GM23338 (cell line): ENCODE measurements around the gene LTB4R. TPM values are rescaled to one million over a fixed set of nuclear protein-coding genes. Genes with fewer than 3 reads are reported as not detected.

ENCODE experiments used
- ATAC-seq: fragments of 200-7000 bp; cut with Tn5 transposase; 3 replicates; pipeline ENCODE4 v1.9.1; 2020
- DNase-seq: peaks from one replicate; pipeline ENCODE4 v3.0.0-alpha.2; 2015; ENCODE audit warnings: low spot score
- H2AFZ ChIP-seq: fragments of 200-600 bp; sonication (generic); 2 replicates; pipeline ENCODE4 v1.8.0; 2016; ENCODE audit warnings: antibody characterized with exemption, mild to moderate bottlenecking, moderate library complexity
- H3F3A ChIP-seq: fragments of 200-600 bp; sonication (generic); replicated peaks from 2 replicates; pipeline ENCODE4 v1.8.0; 2017; ENCODE audit warnings: antibody characterized with exemption, mixed run types, low read depth
- H3K27ac ChIP-seq: fragments of 200-600 bp; sonication (generic); 2 replicates; pipeline ENCODE4 v1.6.1; 2016; ENCODE audit warnings: low read depth
- H3K27me3 ChIP-seq: fragments of 200-600 bp; sonication (generic); 2 replicates; pipeline ENCODE4 v1.8.0; 2016; ENCODE audit warnings: mild to moderate bottlenecking, mixed run types, moderate library complexity; ENCODE audit not compliant: insufficient read depth
- H3K36me3 ChIP-seq: fragments of 200-600 bp; sonication (generic); 2 replicates; pipeline ENCODE4 v1.8.0; 2016; ENCODE audit warnings: mild to moderate bottlenecking; ENCODE audit not compliant: insufficient read depth
- H3K4me1 ChIP-seq: fragments of 200-600 bp; sonication (generic); 2 replicates; pipeline ENCODE4 v1.8.0; 2016; ENCODE audit warnings: mild to moderate bottlenecking, moderate library complexity; ENCODE audit not compliant: insufficient read depth
- H3K4me2 ChIP-seq: fragments of 200-600 bp; sonication (generic); 2 replicates; pipeline ENCODE4 v1.7.1; 2017; ENCODE audit warnings: mixed run types
- H3K4me3 ChIP-seq: fragments of 200-600 bp; sonication (generic); 2 replicates; pipeline ENCODE4 v1.6.1; 2016; ENCODE audit warnings: mixed run types
- H3K79me2 ChIP-seq: fragments of 200-600 bp; sonication (generic); replicated peaks from 2 replicates; pipeline ENCODE4 v1.8.0; 2017; ENCODE audit warnings: mild to moderate bottlenecking; ENCODE audit not compliant: insufficient read depth
- H3K9me2 ChIP-seq: fragments of 200-600 bp; sonication (generic); 2 replicates; pipeline ENCODE4 v1.8.0; 2017; ENCODE audit not compliant: insufficient read depth
- H4K20me1 ChIP-seq: fragments of 200-600 bp; sonication (generic); replicated peaks from 2 replicates; pipeline ENCODE4 v1.8.0; 2017; ENCODE audit warnings: mild to moderate bottlenecking; ENCODE audit not compliant: insufficient read depth
- H3K27ac Mint-ChIP-seq: 2 replicates; pipeline ENCODE4 v1.8.0; 2020; ENCODE audit warnings: inconsistent platforms, mild to moderate bottlenecking, moderate library complexity, mixed read lengths
- H3K27me3 Mint-ChIP-seq: 3 replicates; pipeline ENCODE4 v1.8.0; 2022; ENCODE audit warnings: low read depth, mild to moderate bottlenecking, moderate library complexity, mixed read lengths, inconsistent platforms; ENCODE audit not compliant: insufficient read depth, poor library complexity
- H3K36me3 Mint-ChIP-seq: 3 replicates; pipeline ENCODE4 v1.8.0; 2021; ENCODE audit warnings: low read depth, mild to moderate bottlenecking, inconsistent platforms, moderate library complexity, mixed read lengths
- H3K4me1 Mint-ChIP-seq: 3 replicates; pipeline ENCODE4 v1.8.0; 2020; ENCODE audit warnings: mild to moderate bottlenecking, inconsistent platforms, mixed read lengths
- H3K4me3 Mint-ChIP-seq: 3 replicates; pipeline ENCODE4 v1.8.0; 2021; ENCODE audit warnings: moderate library complexity, mild to moderate bottlenecking, inconsistent platforms, mixed read lengths
- H3K9me3 Mint-ChIP-seq: 3 replicates; pipeline ENCODE4 v1.8.0; 2020; ENCODE audit warnings: moderate library complexity, mild to moderate bottlenecking, inconsistent platforms, mixed read lengths
- EZH2 ChIP-seq: fragments of 200-600 bp; sonication (generic); IDR thresholded peaks from one replicate; pipeline ENCODE4 v1.8.0; 2017; ENCODE audit warnings: antibody characterized with exemption, mild to moderate bottlenecking, low read depth; ENCODE audit not compliant: unreplicated experiment
- ZNF114 ChIP-seq: fragments of 250-450 bp; sonication (Bioruptor Pico); IDR thresholded peaks from 2 replicates; pipeline ENCODE4 v1.5.0; 2020; ENCODE audit warnings: mild to moderate bottlenecking, moderate library complexity
- ZNF331 ChIP-seq: fragments of 250-450 bp; sonication (Bioruptor Pico); IDR thresholded peaks from 2 replicates; pipeline ENCODE4 v1.5.0; 2020; ENCODE audit warnings: low read depth, mild to moderate bottlenecking, moderate library complexity
- polyA plus RNA-seq: library from polyadenylated mRNA; unstranded; fragments of >200 nt; fragmentation: Nextera tagmentation; extraction: Ambion mirVana; gene quantifications from 2 replicates; pipeline ENCODE4 v1.2.1, GENCODE V29; 2016
- total RNA-seq: library from RNA; depleted of rRNA; stranded (reverse); fragments of >200 nt; shearing (Covaris generic); gene quantifications from 2 replicates; pipeline ENCODE4 v1.2.3, GENCODE V29; 2014
- TF ChIP-seq, protein P1 (sequence below): fragments of 250-450 bp; sonication (Bioruptor Pico); IDR thresholded peaks from 2 replicates; pipeline ENCODE4 v1.5.0; 2020; ENCODE audit warnings: mild to moderate bottlenecking, moderate library complexity

LTB4R gene
- total and polyA plus RNA-seq, 2 experiments from 2014 or later, result 2.1 to 4.7 TPM

DNA sequence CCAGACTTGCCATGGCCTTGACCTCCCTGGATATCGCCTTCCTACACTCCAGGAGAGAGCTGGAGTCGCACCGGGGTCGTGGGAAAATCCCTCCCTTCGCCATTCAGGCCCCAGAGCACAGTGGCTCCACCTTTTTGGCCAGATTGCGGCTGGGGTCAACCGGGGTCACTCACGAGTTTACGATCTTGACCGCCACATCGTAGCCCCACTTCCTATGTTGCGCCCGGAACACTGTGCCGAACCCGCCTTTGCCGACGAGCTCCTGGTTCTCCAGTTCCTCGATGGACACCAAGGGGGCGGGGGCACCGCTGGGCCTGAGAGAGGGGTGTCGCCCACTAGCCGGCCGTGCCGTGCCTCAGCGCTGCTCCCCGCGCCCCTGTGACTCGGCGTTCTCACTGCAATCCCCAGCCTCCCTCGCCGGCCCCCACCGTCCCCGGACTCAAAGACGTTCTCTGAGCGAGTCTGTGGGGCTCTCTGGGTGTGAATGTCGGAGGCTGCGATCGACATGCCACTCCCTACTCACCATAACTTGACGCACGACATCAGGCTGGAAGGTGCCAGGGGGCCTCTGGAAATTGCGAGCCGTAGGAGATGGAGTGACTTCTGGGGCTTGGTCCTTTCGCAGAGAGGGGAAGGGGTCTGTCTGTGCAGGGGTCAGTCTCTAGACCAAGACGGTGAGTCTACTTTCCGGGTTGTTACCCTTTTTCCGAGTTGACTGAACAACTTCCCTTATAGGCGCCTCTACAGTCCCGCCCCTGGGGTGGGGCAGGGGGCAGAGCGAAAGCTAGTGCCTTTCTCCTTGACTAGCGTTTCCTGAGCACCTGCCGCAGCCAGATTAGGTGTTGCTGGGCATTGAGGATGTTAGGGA lies 28.2 kb downstream of the LTB4R start, which contains the start of gene RIPK3:
Gene RIPK3, minus strand, starts transcription at position 708 of the 868 bp plus-strand sequence. Its CDS starts 165 bp downstream, at position 543.
- no peaks in the 10 kb centered on the region for H3K36me3 ChIP-seq
- H3K4me2 ChIP-seq, result peak within 1 kb of the TSS; percentile 97
- Mint-ChIP-seq H3K4me1 (peaks cover 14% of the 10 kb centered on the region), H3K36me3 (no peaks in the 10 kb centered on the region), H3K27me3 (peaks cover 71% of the 10 kb centered on the region), H3K4me3 (peak within 1 kb of the TSS; percentile 84), H3K9me3 (no peaks in the 10 kb centered on the region), H3K27ac (no peak within 1 kb of the TSS)
- H3F3A ChIP-seq, result no peaks in the 10 kb centered on the region
- H2AFZ ChIP-seq, result peak within 1 kb of the TSS; percentile 100
- H3K9me2 ChIP-seq, result no peaks in the 10 kb centered on the region
- DNase-seq (peak; percentile 72), ATAC-seq (peak; percentile 67)
- no peaks in the 10 kb centered on the region for H3K79me2 ChIP-seq
- peaks cover 4% of the 10 kb centered on the region; the same call in 1 of the 2 replicates for H4K20me1 ChIP-seq
- H3K4me3 ChIP-seq, result peak within 1 kb of the TSS; percentile 85
- TF ChIP-seq EZH2 (peak; percentile 58), ZNF114 (CRISPR knock-in tag) (no peak), ZNF331 (no peak)
- TF ChIP-seq, protein P1, sequence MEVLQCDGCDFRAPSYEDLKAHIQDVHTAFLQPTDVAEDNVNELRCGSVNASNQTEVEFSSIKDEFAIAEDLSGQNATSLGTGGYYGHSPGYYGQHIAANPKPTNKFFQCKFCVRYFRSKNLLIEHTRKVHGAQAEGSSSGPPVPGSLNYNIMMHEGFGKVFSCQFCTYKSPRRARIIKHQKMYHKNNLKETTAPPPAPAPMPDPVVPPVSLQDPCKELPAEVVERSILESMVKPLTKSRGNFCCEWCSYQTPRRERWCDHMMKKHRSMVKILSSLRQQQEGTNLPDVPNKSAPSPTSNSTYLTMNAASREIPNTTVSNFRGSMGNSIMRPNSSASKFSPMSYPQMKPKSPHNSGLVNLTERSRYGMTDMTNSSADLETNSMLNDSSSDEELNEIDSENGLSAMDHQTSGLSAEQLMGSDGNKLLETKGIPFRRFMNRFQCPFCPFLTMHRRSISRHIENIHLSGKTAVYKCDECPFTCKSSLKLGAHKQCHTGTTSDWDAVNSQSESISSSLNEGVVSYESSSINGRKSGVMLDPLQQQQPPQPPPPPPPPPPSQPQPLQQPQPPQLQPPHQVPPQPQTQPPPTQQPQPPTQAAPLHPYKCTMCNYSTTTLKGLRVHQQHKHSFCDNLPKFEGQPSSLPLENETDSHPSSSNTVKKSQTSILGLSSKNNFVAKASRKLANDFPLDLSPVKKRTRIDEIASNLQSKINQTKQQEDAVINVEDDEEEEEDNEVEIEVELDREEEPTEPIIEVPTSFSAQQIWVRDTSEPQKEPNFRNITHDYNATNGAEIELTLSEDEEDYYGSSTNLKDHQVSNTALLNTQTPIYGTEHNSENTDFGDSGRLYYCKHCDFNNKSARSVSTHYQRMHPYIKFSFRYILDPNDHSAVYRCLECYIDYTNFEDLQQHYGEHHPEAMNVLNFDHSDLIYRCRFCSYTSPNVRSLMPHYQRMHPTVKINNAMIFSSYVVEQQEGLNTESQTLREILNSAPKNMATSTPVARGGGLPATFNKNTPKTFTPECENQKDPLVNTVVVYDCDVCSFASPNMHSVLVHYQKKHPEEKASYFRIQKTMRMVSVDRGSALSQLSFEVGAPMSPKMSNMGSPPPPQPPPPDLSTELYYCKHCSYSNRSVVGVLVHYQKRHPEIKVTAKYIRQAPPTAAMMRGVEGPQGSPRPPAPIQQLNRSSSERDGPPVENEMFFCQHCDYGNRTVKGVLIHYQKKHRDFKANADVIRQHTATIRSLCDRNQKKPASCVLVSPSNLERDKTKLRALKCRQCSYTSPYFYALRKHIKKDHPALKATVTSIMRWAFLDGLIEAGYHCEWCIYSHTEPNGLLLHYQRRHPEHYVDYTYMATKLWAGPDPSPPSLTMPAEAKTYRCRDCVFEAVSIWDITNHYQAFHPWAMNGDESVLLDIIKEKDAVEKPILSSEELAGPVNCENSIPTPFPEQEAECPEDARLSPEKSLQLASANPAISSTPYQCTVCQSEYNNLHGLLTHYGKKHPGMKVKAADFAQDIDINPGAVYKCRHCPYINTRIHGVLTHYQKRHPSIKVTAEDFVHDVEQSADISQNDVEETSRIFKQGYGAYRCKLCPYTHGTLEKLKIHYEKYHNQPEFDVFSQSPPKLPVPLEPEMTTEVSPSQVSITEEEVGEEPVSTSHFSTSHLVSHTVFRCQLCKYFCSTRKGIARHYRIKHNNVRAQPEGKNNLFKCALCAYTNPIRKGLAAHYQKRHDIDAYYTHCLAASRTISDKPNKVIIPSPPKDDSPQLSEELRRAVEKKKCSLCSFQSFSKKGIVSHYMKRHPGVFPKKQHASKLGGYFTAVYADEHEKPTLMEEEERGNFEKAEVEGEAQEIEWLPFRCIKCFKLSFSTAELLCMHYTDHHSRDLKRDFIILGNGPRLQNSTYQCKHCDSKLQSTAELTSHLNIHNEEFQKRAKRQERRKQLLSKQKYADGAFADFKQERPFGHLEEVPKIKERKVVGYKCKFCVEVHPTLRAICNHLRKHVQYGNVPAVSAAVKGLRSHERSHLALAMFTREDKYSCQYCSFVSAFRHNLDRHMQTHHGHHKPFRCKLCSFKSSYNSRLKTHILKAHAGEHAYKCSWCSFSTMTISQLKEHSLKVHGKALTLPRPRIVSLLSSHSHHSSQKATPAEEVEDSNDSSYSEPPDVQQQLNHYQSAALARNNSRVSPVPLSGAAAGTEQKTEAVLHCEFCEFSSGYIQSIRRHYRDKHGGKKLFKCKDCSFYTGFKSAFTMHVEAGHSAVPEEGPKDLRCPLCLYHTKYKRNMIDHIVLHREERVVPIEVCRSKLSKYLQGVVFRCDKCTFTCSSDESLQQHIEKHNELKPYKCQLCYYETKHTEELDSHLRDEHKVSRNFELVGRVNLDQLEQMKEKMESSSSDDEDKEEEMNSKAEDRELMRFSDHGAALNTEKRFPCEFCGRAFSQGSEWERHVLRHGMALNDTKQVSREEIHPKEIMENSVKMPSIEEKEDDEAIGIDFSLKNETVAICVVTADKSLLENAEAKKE (CRISPR knock-in tag), result no peak
- H3K27me3 ChIP-seq, result peaks cover 99% of the 10 kb centered on the region
- peaks cover 14% of the 10 kb centered on the region; the same call in 1 of the 2 replicates for H3K4me1 ChIP-seq
- H3K27ac ChIP-seq, result no peak within 1 kb of the TSS
